Measurements from ENCODE around the gene ING3.

DNA sequence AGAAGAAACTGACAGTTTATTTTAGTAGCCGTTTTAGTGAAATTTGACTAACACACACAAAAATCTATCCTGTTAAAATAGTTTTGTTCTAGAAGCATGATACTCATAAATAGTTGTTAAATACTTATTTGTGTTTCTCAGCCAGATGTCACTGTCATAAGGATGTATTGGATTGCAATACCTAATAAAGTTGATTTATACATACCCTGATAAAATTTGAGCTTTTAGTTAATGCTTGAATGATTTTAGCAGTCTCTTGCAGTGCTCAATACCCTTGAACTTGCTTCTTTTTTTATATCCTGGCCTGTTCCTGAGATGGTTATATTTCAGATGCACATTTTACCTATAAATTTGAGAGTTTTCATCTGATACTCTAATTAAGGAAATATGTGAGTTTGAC is 10.1 kb downstream of the ING3 start:
- TF ChIP-seq ZNF274 (IDR thresholded peaks at IDR 0.05; ENCODE audit: low read depth, low read length) (no peak), YY1 (IDR thresholded peaks at IDR 0.05; ENCODE audit: insufficient read depth, insufficient read length) (no peak), SUZ12 (IDR thresholded peaks at IDR 0.05; ENCODE audit: extremely low read depth, insufficient read depth, insufficient read length) (no peak)
